Fibroblast of the conjunctiva (primary cell): ENCODE results near the gene ATP11C.
"Not testable (repeated sequence)": the region's sequence is repeated elsewhere in the genome, so short reads cannot be mapped to it uniquely, and the experiment has no call there.

Experiments
- DNase-seq: peaks from one replicate; pipeline ENCODE4 v3.0.0-alpha.2; 2010; ENCODE audit warnings: low read depth

ATP11C gene

DNA sequence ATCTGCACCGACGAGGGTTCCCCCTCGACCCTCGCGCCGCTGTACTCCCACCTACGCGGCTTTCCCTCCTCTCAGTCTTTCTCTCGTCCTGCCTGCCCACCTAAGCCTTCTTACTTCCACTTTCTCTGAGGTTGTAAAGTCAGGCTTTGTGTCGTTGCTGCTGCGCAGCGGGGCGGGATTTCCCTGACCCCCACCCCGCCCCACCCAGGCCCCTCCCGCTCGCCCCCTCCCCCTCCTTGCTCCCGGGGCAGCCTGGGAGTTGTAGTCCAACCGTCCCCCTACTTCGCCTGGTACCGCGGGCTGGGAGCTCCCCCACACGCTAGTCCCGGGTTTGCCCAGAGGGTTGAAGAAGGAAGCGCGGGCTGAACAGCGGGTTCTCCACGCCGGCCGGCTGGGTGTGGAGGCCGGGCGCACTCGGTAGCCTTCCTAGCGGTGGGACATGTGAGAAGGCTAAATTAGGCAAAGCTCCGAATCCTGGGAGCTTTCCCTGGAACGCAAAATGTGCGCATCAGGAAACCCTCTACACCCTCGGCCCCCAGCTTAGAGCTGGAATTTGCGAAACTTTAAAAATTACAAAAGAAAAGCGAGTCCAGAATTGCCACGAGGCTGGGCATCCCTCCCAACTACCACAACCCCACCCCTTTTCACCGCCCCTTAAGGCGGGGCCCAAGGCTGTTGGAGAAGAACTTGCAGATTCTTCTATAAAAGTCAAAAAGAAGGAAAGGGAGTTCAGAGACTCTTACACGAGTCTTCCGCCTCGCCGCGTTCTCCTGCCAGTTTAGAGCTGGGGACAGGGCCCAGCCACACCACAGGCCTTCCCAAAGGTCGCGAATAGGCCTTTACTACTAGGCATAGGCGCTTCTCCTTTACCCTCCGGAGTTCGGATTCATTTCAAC, at the start of gene ATP11C:
ATP11C (minus strand) TSS at position 153 of the 896 bp plus-strand sequence. CDS start 1,011 bp downstream, outside the sequence.
- peak; percentile 76 for DNase-seq

DNA sequence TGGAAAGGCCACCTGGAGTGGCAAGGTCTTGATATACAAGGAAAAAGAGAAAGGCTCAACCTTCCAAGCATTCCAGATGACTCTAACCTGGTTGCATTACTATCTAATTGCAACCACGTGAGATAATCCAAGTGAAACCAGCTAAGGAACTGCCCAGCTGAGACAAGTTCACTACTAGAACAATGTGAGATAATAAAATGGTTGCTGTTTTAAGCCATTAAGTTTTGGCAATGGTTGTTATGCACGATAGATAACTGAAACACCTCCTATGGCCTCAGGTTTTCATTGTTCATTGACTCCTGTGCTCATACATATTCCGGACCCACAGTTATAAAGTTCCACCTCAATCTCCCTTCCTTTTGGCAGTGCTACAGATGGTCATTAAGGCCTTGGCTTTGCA, 41.6 kb upstream of the ATP11C start:
- DNase-seq = no peak

DNA sequence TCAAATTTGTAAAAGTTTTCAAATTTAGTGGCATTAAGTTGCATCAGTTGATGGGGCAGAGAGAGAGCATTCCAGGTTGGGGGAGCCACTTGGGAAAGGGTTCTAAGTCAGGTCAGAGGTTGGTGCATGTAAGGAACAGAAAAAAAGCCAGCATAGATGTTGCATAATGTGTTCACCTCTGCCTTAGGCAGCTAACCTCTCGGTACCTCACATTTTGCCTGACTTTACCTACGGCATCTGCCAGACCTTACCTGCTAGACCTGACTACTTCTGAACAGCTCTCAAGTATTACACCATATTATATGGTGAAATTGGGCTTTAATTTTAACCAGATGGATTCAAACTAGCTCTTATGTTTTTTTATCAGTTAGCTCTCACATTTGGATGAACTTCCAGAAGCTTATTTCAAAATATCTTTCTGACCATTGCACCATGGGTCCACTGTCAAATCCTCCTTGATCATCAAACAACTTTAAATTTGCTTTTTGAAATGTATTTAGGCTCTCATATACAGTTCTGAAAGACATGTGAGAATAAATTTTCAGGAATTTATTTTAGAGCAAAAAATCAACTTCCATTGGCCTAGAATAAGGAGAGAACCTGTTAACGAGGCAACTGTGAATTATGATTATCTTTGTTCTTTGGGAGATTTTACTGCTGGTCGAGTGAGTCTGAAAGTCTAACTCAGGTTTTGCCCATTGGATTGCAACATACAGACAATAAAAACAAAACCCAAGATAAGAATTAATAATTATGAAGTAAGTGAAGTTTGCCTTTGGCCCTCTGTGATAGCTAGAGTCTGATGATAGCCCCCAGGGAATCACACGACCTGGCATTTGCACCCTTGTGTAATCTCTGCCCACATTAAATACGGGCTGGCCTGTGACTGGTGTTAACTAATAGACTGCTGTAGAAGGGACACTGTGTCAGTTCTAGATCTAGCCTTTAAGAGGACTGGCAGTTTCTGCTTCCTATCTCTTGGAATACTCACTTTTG, 40.1 kb upstream of the ATP11C start:
- no peak for DNase-seq

DNA sequence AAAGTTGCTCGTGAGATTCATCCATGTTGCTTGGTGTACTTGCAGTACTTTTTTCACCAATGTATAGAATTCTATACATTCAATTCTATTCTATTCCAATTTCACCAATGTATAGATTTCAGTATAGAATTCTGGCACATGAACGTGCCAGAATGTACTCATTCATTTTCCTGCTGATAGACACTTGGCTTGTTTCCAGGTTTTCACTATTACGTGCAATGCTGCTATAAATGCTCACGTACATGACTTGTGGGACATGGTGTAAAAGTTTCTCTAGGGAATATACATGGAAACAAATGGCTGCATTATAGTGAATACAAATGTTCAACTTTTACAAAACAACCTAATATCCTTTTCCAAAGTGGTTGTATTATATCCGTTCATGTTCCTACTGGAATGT, 39.3 kb upstream of the ATP11C start:
- DNase-seq = no peak

DNA sequence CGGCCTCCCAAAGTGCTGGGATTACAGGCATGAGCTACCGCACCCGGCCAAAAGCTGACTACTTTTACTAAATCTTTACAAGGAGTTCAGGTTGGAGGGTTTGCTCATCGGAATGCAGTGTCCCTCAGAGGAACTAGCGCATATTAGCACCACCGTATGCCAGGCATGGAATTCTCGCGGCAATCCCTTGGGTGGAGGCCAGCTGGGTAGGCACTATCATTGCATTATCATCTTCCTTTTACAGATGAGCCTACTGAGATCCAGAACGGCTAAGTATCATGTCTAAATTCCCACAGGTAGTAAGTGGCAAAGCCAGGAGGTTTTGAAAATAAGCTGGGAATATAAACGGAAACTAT, 38.5 kb upstream of the ATP11C start:
- no peak for DNase-seq

DNA sequence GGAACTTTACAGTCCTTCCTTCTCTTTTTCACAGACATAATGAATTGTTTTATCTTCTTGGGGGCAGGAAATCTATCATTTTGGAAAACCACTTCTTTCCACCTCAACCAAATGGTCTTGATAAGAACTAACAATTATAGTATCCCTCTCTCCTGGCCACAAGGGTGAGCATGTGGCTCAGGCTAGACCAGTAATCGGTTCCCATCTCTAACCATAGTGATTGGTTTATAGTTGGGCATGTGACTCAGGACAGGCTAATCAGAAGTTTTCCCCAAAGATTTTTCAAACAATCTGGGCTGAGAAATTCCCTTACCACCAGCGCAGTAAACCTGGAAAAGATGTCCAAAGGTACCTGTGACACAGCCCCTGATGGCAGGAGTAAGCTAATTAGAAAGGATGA, 36.4 kb upstream of the ATP11C start:
- DNase-seq = no peak

DNA sequence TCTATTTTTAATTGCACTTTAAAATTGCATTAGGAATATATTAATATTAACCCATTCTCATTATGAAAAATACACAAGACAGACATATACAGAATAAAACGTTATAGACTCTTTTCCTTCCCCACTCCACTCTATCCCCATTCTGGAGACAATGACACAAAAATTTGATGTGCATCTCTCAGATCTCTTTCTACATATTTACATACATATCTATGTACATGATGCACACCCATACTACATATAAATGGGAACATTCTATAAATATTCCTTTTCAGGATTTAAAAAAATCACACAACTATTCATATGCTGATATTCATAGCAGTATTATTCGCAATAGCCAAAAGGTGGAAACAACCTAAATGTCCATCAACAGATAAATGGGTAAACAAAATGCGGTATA, 34.9 kb upstream of the ATP11C start:
- DNase-seq = no peak

DNA sequence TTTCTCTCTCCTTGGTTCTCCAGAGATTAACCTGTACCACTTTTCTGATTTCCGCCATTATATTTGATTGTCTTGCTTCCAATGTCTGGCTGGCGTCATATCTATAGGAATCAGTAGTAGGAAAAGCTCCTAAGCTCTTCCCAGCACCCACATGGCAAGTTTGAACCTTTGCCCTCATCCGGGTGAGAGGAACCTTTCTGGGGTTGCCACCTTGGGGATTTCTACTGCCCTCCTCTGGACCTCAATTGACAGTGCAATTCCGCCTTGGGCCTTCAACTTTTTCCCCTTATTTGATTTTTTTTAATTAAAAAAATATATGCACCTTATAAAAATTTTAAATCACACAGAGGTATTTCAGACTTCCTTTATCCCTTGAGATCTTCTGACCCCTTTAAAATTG, 34.4 kb upstream of the ATP11C start:
- DNase-seq = no peak

DNA sequence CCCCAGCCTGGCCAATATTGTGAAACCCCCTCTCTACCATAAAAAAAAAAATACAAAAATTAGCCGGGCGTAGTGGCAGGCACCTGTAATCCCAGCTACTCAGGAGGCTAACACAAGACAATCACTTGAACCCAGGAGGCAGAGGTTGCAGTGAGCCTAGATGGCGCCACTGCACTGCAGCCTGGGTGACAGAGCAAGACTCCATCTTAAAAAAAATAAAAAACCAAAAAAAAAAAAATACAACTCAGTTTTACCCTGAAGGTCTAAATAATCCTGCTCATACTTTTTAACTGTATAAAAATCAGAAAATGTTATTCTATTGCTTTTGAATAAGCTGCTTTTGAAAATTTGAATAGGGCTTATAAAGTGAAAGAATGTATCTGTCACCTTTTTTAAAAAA, 33.3 kb upstream of the ATP11C start:
- not testable (repeated sequence) for DNase-seq

DNA sequence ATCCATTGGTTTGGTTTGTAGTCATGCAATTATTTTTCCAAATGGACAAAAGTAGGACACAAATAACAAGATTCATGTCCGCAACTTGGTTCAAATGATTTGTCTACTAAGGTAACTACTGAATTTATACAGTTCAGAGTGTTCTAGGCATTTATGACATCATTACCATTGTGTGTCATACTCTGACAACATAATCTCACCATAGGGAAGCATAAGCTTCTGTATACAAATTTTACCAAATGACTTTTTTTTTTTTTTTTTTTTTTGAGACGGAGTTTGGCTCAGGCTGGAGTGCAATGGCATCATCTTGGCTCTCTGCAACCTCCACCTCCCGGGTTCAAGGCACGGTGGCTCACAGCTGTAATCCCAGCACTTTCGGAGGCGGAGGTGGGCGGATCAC, 32.6 kb upstream of the ATP11C start, which contains the start of gene CXorf66:
CXorf66 (minus strand) TSS at position 101 of the 400 bp plus-strand sequence; CDS start at position 76, 25 bp downstream.
- no peak for DNase-seq

DNA sequence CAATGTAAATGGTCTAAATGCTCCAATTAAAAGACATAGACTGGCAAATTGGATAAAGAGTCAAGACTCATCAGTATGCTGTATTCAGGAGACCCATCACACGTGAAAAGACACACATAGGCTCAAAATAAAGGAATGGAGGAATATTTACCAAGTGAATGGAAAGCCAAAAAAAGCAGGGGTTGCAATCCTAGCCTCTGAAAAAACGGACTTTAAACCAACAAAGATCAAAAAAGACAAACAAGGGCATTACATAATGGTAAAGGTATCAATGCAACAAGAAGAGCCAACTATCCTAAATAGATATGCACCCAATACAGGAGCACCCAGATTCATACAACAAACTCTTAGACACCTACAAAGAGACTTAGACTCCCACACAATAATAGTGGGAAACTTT, 28.2 kb upstream of the ATP11C start:
- DNase-seq = not testable (repeated sequence)

DNA sequence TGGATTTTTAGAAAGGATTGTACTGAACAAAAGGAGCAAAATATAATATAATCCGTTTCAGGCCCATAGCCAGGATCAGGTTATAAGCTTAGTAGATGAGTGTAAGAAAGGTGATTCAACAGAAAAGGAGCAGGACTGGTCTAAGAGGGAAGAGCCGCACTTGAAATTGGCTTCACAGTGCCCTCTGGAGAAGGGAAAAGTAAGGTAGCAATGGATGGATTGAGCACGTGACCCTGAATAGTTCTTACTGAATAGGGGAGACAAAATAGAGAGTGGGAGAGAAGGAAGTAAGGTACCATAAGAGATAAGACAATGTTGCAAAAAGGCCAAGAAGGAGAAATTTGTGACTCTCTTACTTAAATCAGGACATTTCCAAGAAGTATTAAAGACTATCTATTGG, 16.9 kb upstream of the ATP11C start:
- no peak for DNase-seq

DNA sequence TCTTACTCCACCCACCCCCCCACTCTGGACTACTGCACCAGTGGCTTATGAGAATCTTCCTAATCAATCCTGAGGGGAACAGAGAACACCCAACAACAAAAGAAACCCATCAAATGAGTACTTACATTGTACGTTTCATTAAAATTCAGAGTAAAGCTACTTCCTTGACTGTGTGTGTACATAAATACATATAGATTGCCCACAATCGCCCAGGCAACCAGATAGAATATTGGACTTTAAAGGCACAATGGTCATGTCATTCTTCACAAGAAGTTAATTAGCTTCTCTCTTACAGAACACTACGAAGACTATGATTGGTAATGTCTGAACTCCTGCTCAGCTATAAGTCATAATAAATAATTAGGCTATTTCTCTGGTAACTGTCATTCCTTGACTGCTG, 12.2 kb upstream of the ATP11C start:
- no peak for DNase-seq

DNA sequence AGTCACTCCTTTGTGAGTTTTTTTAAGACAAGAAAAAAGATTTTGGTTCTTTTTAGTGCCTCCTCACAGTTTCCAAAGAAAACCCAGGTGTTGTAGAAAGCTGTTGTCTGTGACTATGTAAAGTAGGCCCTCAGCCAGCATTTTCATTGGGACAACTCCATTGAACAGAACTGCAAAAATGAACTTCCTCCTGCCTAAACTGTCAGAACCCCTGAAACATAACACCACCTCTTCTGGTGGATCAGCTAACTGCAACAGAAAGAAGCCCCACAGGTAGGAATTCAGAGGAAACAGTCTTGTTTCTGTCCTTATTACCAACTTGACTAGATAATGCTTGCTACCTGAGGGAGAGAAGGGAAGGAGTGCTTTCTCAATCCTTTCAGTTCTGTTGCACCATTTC, 3.4 kb upstream of the ATP11C start:
- no peak for DNase-seq

DNA sequence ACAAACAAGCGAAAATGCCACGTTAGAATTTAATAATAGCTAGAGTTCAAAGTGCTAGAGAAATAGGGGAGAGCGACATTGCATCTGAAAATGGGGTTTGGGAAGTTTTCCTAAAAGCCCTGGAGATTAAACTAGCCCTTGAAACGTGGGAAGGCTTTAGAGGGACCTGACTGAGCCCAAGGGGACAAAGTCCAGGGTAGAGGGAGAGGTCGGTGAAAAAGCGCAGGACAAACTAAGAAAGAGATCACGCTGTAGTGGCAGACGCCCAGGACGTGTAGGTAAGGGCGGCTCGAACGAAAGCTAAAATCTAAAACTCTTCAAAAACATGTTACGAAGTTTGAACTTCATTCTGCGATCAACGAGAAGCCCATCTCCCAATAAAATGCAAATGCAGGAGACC, 1.1 kb upstream of the ATP11C start:
- DNase-seq = no peak

DNA sequence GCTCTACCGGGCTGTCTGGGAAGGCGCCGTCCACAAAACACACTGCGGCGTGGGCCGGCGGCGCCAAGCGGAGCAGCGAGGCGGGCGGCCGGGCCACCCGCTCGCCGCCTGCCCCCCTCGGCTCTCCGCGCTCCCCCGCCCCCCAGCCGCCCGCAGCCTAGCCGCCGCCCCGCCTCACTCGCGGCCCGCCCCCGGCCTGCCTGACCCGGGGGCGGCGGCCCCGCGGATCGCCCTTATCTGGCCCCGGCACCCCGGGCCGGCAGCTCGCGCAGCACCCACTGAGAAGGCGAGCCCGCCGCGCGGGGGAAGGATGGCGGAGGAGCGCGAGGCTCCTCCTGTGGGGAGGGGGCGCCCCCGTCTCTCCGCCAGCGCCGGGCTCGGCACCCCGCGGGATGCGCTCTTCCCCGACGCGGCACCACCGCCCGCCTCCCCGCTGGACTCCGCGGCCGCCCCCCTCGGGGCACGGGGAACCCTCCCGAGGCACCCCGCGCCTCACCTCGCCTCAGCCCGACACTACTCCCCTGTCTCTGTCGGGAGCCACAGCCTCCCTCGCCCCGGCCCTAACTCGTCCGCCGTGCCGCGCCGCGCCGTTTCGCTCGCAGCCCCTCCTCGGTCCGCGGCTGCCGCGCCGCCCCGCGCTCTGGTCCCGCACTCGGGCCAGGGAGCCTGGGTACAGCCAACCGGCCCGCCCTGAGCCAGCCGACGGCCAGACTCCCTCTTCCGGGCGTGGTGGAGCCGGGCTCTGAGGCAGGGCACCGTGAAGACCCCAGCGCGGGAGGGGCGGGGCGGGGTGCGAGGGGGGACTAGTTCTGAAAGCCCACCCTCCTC, 566 bp downstream of the ATP11C start:
- no peak for DNase-seq

DNA sequence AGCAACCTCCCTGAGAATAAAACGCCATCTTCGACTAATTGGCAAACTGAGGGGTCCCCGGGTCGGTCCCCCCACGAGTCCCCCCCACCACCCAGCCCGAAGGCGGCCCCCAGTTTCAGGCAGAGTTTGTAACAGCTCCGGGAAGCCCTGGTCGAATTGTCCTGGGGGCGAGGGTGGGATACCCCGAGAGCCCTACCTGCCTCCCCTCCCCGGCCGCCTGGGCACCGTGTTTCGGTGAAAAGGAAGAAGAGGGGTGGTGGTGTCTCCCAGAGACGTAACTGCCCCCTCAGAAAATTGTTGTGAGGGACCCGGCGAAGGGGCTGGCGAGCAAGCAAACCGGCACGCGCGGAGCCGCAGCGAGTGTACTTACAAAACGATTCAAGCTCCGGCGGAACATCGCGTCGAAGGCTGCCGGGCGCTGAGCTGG, 1.2 kb downstream of the ATP11C start:
- no peak for DNase-seq

DNA sequence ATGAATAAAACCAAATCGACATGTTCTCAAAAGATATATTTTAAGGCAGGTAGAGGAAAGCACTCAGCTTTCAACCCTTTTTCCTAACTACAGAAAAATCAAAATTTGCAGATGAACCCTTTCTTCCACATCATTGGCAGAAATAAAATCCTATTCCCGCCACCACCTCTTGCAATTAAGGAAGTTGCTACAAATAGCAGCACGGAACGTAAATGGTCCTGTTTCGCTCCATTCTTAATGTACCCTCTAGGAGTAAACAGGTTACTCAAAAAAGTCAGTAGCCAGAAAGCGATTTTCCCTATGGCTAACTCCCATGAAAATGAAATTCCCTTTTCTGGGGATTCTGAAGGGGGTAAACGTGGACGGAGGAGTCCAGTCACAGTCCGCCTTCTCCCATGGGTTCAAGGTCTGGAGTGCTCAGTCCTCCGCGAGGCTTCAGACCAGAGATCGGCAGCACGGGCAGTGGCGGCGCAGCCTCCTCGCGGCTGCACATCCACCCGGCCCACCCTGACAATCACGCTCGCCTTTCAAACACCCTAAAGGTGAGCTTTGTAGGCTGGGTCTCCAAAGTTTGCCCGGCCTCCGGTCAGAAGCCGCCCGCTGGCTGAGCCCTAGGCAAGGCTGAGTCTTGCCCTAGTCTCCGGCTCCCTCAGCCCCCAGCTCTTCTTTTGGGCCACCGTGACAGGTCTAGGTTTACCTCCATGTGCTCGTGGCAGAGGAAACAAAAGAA, 1.8 kb downstream of the ATP11C start:
- DNase-seq = no peak

DNA sequence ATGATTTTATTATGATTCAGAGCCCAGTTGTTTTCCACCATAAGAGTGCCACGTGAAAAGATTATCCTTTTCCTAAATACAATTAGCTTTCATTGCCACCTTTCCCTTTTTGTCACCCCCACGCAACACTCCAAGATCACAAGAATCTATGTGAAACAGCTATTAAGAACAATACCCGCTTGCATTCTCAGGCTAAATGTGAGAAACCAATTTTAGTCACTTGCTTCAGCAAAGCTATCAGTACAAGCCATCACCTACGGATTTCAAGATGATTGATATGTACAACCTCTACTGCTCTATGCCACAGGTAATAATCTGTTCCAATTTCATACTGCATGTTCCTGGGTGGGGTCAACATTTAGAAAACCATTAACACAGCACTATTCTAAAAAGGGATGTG, 2.5 kb downstream of the ATP11C start:
- DNase-seq = no peak

DNA sequence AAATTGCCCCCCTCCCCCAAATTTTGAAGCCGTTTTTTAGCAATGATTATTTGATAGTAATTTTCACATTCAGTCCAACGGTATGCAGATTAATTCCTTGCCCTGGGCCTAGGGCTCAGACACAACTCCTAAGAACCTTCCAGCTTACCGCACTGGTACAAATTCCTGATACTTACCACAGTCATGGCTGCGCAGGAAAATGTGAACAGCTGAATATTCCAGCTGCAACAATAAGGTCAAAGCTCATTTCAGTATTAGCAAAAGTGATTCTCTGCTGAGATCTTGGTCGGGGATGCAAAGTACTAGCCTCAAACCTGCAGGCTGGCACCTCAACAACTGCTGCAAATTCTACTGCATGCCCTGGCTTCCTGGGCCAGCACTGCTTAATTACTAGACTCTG, 3.0 kb downstream of the ATP11C start:
- no peak for DNase-seq

DNA sequence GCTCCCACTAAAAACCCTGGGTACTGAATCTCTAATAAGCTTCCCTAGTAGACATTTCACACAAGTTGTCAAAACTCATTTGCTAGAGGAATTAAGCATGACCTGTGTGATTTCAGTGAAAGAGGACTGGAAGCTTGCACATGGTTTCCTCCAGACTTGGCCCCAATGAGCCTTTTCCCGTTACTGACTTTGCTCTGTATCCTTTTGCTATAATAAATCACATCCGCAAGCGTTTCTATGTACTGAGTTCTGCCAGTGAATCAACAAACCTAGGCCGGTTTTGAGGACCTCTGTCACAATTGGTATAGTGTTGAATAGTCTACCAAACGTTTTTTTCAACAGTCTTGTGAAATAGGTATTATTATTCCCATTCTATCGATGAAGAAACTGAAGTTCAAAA, 8.2 kb downstream of the ATP11C start:
- no peak for DNase-seq
